Lower lobe of right lung (tissue), 2 donors: Measurements from ENCODE around the gene FSIP1. TPM values are rescaled to one million over a fixed set of nuclear protein-coding genes. Genes with fewer than 3 reads are reported as not detected.

Experiments
- ATAC-seq, 2 donors: fragments of 200-7000 bp; cut with Tn5 transposase; one replicate each; pipeline ENCODE4 v1.9.1; 2020 to 2022; ENCODE audit warnings: mild to moderate bottlenecking in 2 of 2, moderate library complexity in 2 of 2
- DNase-seq: peaks from one replicate; pipeline ENCODE4 v3.0.0-alpha.2; 2020
- H3K27ac ChIP-seq: fragments of 200-600 bp; one replicate; pipeline ENCODE4 v1.8.0; 2022
- H3K27me3 ChIP-seq: fragments of 200-600 bp; one replicate; pipeline ENCODE4 v1.8.0; 2022; ENCODE audit warnings: low read depth
- H3K36me3 ChIP-seq: fragments of 200-600 bp; one replicate; pipeline ENCODE4 v1.8.0; 2022; ENCODE audit warnings: mild to moderate bottlenecking
- H3K4me1 ChIP-seq: fragments of 200-600 bp; one replicate; pipeline ENCODE4 v1.8.0; 2022
- H3K4me3 ChIP-seq: fragments of 200-600 bp; one replicate; pipeline ENCODE4 v1.8.0; 2022; ENCODE audit warnings: mild to moderate bottlenecking
- H3K9me3 ChIP-seq: fragments of 200-600 bp; one replicate; pipeline ENCODE4 v1.8.0; 2022
- CTCF ChIP-seq: fragments of 200-600 bp; IDR thresholded peaks from one replicate; pipeline ENCODE4 v1.8.0; 2022; ENCODE audit warnings: antibody characterized with exemption, mild to moderate bottlenecking
- intact Hi-C: fragments of 100-400 bp; cut with DNase I; formaldehyde crosslinking; loops from one replicate; pipeline ENCODE4 v1.11.0; 2022
- total RNA-seq: library from RNA; stranded (reverse); fragmentation: NEBNext Ultra II Directional; extraction: Animal tissue kit (Norgen Biotek cat#: 25700); gene quantifications from one replicate; pipeline ENCODE4 v1.2.1, GENCODE V29; 2021
- donor health status: DM: no; HTN: yes; CAD: no; lungs with severe emphysema.

FSIP1 gene
- total RNA-seq, 1 donor from 2014 or later = 2.0 TPM

GRCh38 chr15:39721893-39722292, 60.7 kb downstream of the FSIP1 start:
- intact Hi-C loops = no loop called here
- no peak for ATAC-seq
- Histone ChIP-seq H3K9me3 (no peaks in the 10 kb centered on the region), H3K27me3 (no peaks in the 10 kb centered on the region), H3K36me3 (no peaks in the 10 kb centered on the region), H3K4me1 (no peaks in the 10 kb centered on the region), H3K4me3 (no peak overlapping the region), H3K27ac (no peak overlapping the region)
- no peak for DNase-seq
- no peak for TF ChIP-seq CTCF

- intact Hi-C loops = no loop called here
- no peaks in the 10 kb centered on the region for H3K9me3 ChIP-seq
- TF ChIP-seq CTCF = no peak
- no peaks in the 10 kb centered on the region for H3K36me3 ChIP-seq
- H3K27me3 ChIP-seq = no peaks in the 10 kb centered on the region
- no peak for ATAC-seq
- DNase-seq = no peak
- H3K27ac ChIP-seq = no peak overlapping the region
- H3K4me1 ChIP-seq = no peaks in the 10 kb centered on the region
- H3K4me3 ChIP-seq = no peak overlapping the region
Observed at GRCh38 chr15:39720621-39721611, 61.7 kb downstream of the FSIP1 start.

- TF ChIP-seq CTCF = no peak
Observed at GRCh38 chr15:39720081-39720480, 62.6 kb downstream of the FSIP1 start.

GRCh38 chr15:39719109-39719508, 63.5 kb downstream of the FSIP1 start:
- Histone ChIP-seq H3K4me1 (no peaks in the 10 kb centered on the region), H3K4me3 (no peak overlapping the region), H3K9me3 (no peaks in the 10 kb centered on the region), H3K27me3 (no peaks in the 10 kb centered on the region), H3K27ac (no peak overlapping the region), H3K36me3 (no peaks in the 10 kb centered on the region)
- ATAC-seq = no peak
- no peak for TF ChIP-seq CTCF
- intact Hi-C loops = no loop called here
- DNase-seq = no peak

More at GRCh38 chr15:39720081-39720480, 62.6 kb downstream of the FSIP1 start:
- DNase-seq (no peak), ATAC-seq (no peak)
- intact Hi-C loops = no loop called here
- Histone ChIP-seq H3K36me3 (no peaks in the 10 kb centered on the region), H3K9me3 (no peaks in the 10 kb centered on the region), H3K27me3 (no peaks in the 10 kb centered on the region), H3K4me1 (no peaks in the 10 kb centered on the region), H3K27ac (no peak overlapping the region), H3K4me3 (no peak overlapping the region)

GRCh38 chr15:39717134-39717533, 65.5 kb downstream of the FSIP1 start:
- no peak overlapping the region for H3K4me3 ChIP-seq
- intact Hi-C loops = no loop called here
- H3K9me3 ChIP-seq = no peaks in the 10 kb centered on the region
- H3K36me3 ChIP-seq = no peaks in the 10 kb centered on the region
- DNase-seq = no peak
- no peak for ATAC-seq
- no peak for TF ChIP-seq CTCF
- H3K27ac ChIP-seq = no peak overlapping the region
- no peaks in the 10 kb centered on the region for H3K4me1 ChIP-seq
- no peaks in the 10 kb centered on the region for H3K27me3 ChIP-seq
